Panc1 (cell line): ENCODE measurements around the gene CA9. TPM values are rescaled to one million over a fixed set of nuclear protein-coding genes. Genes with fewer than 3 reads are reported as not detected.

Source experiments
- ATAC-seq: fragments of 200-7000 bp; cut with Tn5 transposase; 2 replicates; pipeline ENCODE4 v1.9.1; 2020; ENCODE audit warnings: mild to moderate bottlenecking, moderate library complexity
- BruUV-seq: library from RNA; stranded (reverse); fragments of 400-500 nt; replicated peaks from 2 replicates; lab custom pipeline; 2021; lab: Mats Ljungman, UMichigan
- CTCF ChIA-PET: fragments of 300-600 bp; sonication (Branson Sonifier 250); formaldehyde crosslinking; loops from one replicate; lab custom pipeline; 2022; ENCODE audit warnings: antibody characterized with exemption; lab: Charles Lee
- POLR2A ChIA-PET: fragments of 300-600 bp; sonication (Branson Sonifier 250); formaldehyde crosslinking; loops from one replicate; lab custom pipeline; 2022; ENCODE audit warnings: antibody characterized with exemption; lab: Charles Lee
- DNase-seq: peaks from one replicate; pipeline ENCODE4 v3.0.0-alpha.2; 2010; ENCODE audit warnings: low read depth, low spot score
- H3K27ac ChIP-seq: 2 replicates; pipeline ENCODE4 v1.5.1; 2011; ENCODE audit warnings: mild to moderate bottlenecking, low read length, inconsistent platforms
- H3K27me3 ChIP-seq: fragments of 200-500 bp; sonication (Bioruptor generic); 2 replicates; pipeline ENCODE4 v1.6.0; 2014; ENCODE audit warnings: low read length, inconsistent platforms; ENCODE audit not compliant: control insufficient read depth, insufficient read depth
- H3K36me3 ChIP-seq: fragments of 200-500 bp; sonication (Bioruptor generic); 2 replicates; pipeline ENCODE4 v1.5.1; 2014; ENCODE audit warnings: inconsistent platforms, mild to moderate bottlenecking, low read length, moderate library complexity; ENCODE audit not compliant: control insufficient read depth, insufficient read depth
- H3K4me1 ChIP-seq: 2 replicates; pipeline ENCODE4 v1.5.1; 2011; ENCODE audit warnings: inconsistent platforms, mild to moderate bottlenecking, low read length, moderate library complexity; ENCODE audit not compliant: control insufficient read depth, insufficient read depth
- H3K4me3 ChIP-seq, 2 experiments: 2 replicates each; pipeline ENCODE4 v1.5.1; 2011 to 2012; ENCODE audit warnings: low read depth in 2 of 2, low read length in 2 of 2, mild to moderate bottlenecking in 2 of 2, inconsistent platforms in 1 of 2, moderate library complexity in 1 of 2
- H3K9me3 ChIP-seq: fragments of 200-500 bp; sonication (Bioruptor generic); 2 replicates; pipeline ENCODE4 v1.5.1; 2014; ENCODE audit warnings: low read depth, mild to moderate bottlenecking, inconsistent platforms, low read length, moderate library complexity; ENCODE audit not compliant: control insufficient read depth, insufficient read depth
- CTCF ChIP-seq: fragments of 450-650 bp; IDR thresholded peaks from 2 replicates; pipeline ENCODE4 v1.5.1; 2017; ENCODE audit warnings: mild to moderate bottlenecking
- POLR2AphosphoS5 ChIP-seq: IDR thresholded peaks from 2 replicates; pipeline ENCODE4 v1.6.1; 2012; ENCODE audit warnings: mild to moderate bottlenecking, low read depth, low read length, moderate library complexity
- REST ChIP-seq, 2 experiments: IDR thresholded peaks; 2 replicates each; pipeline ENCODE4 v1.6.1; 2011 to 2012; ENCODE audit warnings: low read depth in 2 of 2, control low read depth in 1 of 2, low read length in 1 of 2, mild to moderate bottlenecking in 1 of 2, moderate library complexity in 1 of 2; ENCODE audit not compliant: insufficient read depth in 1 of 2
- SIN3A ChIP-seq: IDR thresholded peaks from 2 replicates; pipeline ENCODE4 v1.6.1; 2012; ENCODE audit warnings: low read depth, mild to moderate bottlenecking, low read length, moderate library complexity, borderline replicate concordance; ENCODE audit not compliant: insufficient read depth
- TCF7L2 ChIP-seq: IDR thresholded peaks from 2 replicates; pipeline ENCODE4 v1.6.1; 2011; ENCODE audit warnings: mild to moderate bottlenecking, low read depth, low read length, inconsistent platforms
- in situ Hi-C: cut with HindIII; loops from 2 replicates; pipeline ENCODE4 v1.10.0; 2016; ENCODE audit warnings: low sequenced_read_pairs, low pct_unique_long_range_greater_than_20kb
- intact Hi-C: fragments of 100-400 bp; cut with micrococcal nuclease; formaldehyde crosslinking; loops from one replicate; pipeline ENCODE4 v1.10.0; 2022; ENCODE audit not compliant: unreplicated experiment
- total RNA-seq: library from RNA; stranded (reverse); gene quantifications from one replicate; pipeline ENCODE4 v1.2.1, GENCODE V29; 2021; ENCODE audit not compliant: unreplicated experiment

CA9 gene
- total RNA-seq, 1 experiment from 2014 or later = 0.31 TPM

GRCh38 chr9:35687972-35688557 is 14.3 kb downstream of the CA9 start:
- Histone ChIP-seq H3K9me3 (no peaks in the 10 kb centered on the region), H3K27me3 (no peaks in the 10 kb centered on the region), H3K27ac (peak overlapping the region; percentile 93), H3K4me1 (peaks cover 31% of the 10 kb centered on the region), H3K4me3 (peak overlapping the region; percentile 71 to 89), H3K36me3 (peaks cover 10% of the 10 kb centered on the region; the same call in 1 of the 2 replicates)
- intact Hi-C loops = no loop called here
- TF ChIP-seq REST (IDR thresholded peaks at IDR 0.05; ENCODE audit: insufficient read depth in 1 of 2, low read depth in 2 of 2, low read length in 1 of 2) (no peak), POLR2AphosphoS5 (no peak), SIN3A (no peak), CTCF (no peak), TCF7L2 (no peak)
- no TSS peak for BruUV-seq
- in situ Hi-C loops = no loop called here
- ChIA-PET CTCF (interaction anchor here (0.6 to 1.0 kb wide), 3 partner anchors 27 to 69 kb away, joined by 3 to 10 read pairs (median 6); no protein-coding TSS in a partner anchor), POLR2A (interaction anchor here (0.7 kb wide), 1 partner anchor 44 kb away, joined by 11 read pairs; the partner anchor contains the start of gene TLN1)
- DNase-seq = no peak
- no peak for ATAC-seq

GRCh38 chr9:35688558-35689541 is 15.1 kb downstream of the CA9 start:
- Histone ChIP-seq H3K9me3 (no peaks in the 10 kb centered on the region), H3K4me1 (peaks cover 31% of the 10 kb centered on the region), H3K36me3 (peaks cover 10% of the 10 kb centered on the region; the same call in 1 of the 2 replicates), H3K27me3 (no peaks in the 10 kb centered on the region), H3K27ac (peak overlapping the region; percentile 93), H3K4me3 (peak overlapping the region; percentile 71 to 89)
- TF ChIP-seq REST (IDR thresholded peaks at IDR 0.05; ENCODE audit: insufficient read depth in 1 of 2, low read depth in 2 of 2, low read length in 1 of 2) (no peak), POLR2AphosphoS5 (no peak), SIN3A (no peak)
- TSS peak; percentile 75 for BruUV-seq
- no peak for DNase-seq
- intact Hi-C loops = no loop called here
- POLR2A ChIA-PET = interaction anchor here (0.6 to 0.7 kb wide), 5 partner anchors 23 to 480 kb away, joined by 3 to 11 read pairs (median 7); partner anchors contain the start of genes CCDC107 and TLN1
- CTCF ChIA-PET = interaction anchor here (0.6 to 1.0 kb wide), 3 partner anchors 23 to 42 kb away, joined by 3 to 6 read pairs (median 4); no protein-coding TSS in a partner anchor
- no peak; the same call in 1 of the 2 replicates for ATAC-seq
- in situ Hi-C loops = no loop called here
